ENCODE data around the gene PNPLA3. TPM values are rescaled to one million over a fixed set of nuclear protein-coding genes. Genes with fewer than 3 reads are reported as not detected.

The PNPLA3 gene
- total and polyA plus RNA-seq, 8 donors = 0.34 to 2.4 (median 0.50) TPM

- TF ChIP-seq CTCF (IDR thresholded peaks at IDR 0.05) = no peak
- Histone ChIP-seq H3K36me3 (no peaks in the 10 kb centered on the region), H3K9me3 (no peaks in the 10 kb centered on the region), H3K27me3 (peaks cover 0 to 12% of the 10 kb centered on the region in 2 donors), H3K4me1 (peaks cover 16 to 33% of the 10 kb centered on the region in 2 donors), H3K27ac (peak within 1 kb of the TSS; percentile 89 to 92), H3K4me3 (peak within 1 kb of the TSS; percentile 86 to 94)
- peak; percentile 99 for ATAC-seq
- peak; percentile 88 to 95 (median 93) for DNase-seq
- intact Hi-C loops (cut with DNase I) = no loop called here
Observed at GRCh38 chr22:43955040-43955882, 31.7 kb downstream of the PNPLA3 start, which contains the start of gene SAMM50. Gene SAMM50, plus strand, starts transcription at chr22:43955442. Its CDS starts 136 bp downstream, at chr22:43955578.

GRCh38 chr22:43955883-43956782 lies 32.5 kb downstream of the PNPLA3 start:
- ATAC-seq (peak; percentile 14), DNase-seq (no peak)
- TF ChIP-seq CTCF (IDR thresholded peaks at IDR 0.05) = no peak
- Histone ChIP-seq H3K4me1 (peaks cover 16 to 33% of the 10 kb centered on the region in 2 donors), H3K9me3 (no peaks in the 10 kb centered on the region), H3K36me3 (no peaks in the 10 kb centered on the region), H3K4me3 (peak overlapping the region; percentile 86 to 94), H3K27me3 (peaks cover 0 to 12% of the 10 kb centered on the region in 2 donors), H3K27ac (peak overlapping the region; percentile 89 to 92)
- intact Hi-C loops (cut with DNase I) = no loop called here

- no peaks in the 10 kb centered on the region for H3K9me3 ChIP-seq
- H3K4me1 ChIP-seq = peaks cover 16 to 33% of the 10 kb centered on the region in 2 donors
- DNase-seq (no peak), ATAC-seq (no peak)
- peak overlapping the region in 1 of 2 donors; percentile 86 for H3K4me3 ChIP-seq
- TF ChIP-seq CTCF (IDR thresholded peaks at IDR 0.05) = no peak
- intact Hi-C loops (cut with DNase I) = no loop called here
- H3K36me3 ChIP-seq = no peaks in the 10 kb centered on the region
- H3K27me3 ChIP-seq = peaks cover 0 to 6% of the 10 kb centered on the region in 2 donors
- no peak overlapping the region for H3K27ac ChIP-seq
Observed at GRCh38 chr22:43956805-43957463, 33.3 kb downstream of the PNPLA3 start.

GRCh38 chr22:43957871-43958270 lies 34.3 kb downstream of the PNPLA3 start:
- H3K27ac ChIP-seq = no peak overlapping the region
- no peak for ATAC-seq
- intact Hi-C loops (cut with DNase I) = no loop called here

More at GRCh38 chr22:43957871-43958270, 34.3 kb downstream of the PNPLA3 start:
- H3K4me1 ChIP-seq = peaks cover 16 to 33% of the 10 kb centered on the region in 2 donors
- no peak overlapping the region for H3K4me3 ChIP-seq
- H3K36me3 ChIP-seq = no peaks in the 10 kb centered on the region
- no peak for DNase-seq
- TF ChIP-seq CTCF (IDR thresholded peaks at IDR 0.05) = no peak
- H3K27me3 ChIP-seq = no peaks in the 10 kb centered on the region
- no peaks in the 10 kb centered on the region for H3K9me3 ChIP-seq
